Measurements from ENCODE around the gene CPS1.

Gene CPS1

GRCh38 chr2:210676067-210676466, 119.7 kb downstream of the CPS1 start:
- Histone ChIP-seq H3K9me3 (ENCODE audit: low read length) (no peaks in the 10 kb centered on the region), H3K4me3 (ENCODE audit: low read depth, low read length, poor library complexity, severe bottlenecking) (no peak overlapping the region), H3K79me2 (ENCODE audit: insufficient read depth, low read length) (no peaks in the 10 kb centered on the region), H3K27me3 (ENCODE audit: insufficient read depth, low read length) (no peaks in the 10 kb centered on the region; the same call in 1 of the 2 replicates), H2AFZ (ENCODE audit: low read length) (no peak overlapping the region), H3K9ac (ENCODE audit: low read length) (no peak overlapping the region), H3K4me2 (ENCODE audit: low read length) (no peak overlapping the region), H3K27ac (ENCODE audit: low read depth, low read length, poor library complexity, severe bottlenecking) (no peak overlapping the region), H3K9me2 (ENCODE audit: low read depth, low read length) (no peaks in the 10 kb centered on the region), H3K4me1 (ENCODE audit: insufficient read depth, low read length, severe bottlenecking) (no peaks in the 10 kb centered on the region), H3F3A (ENCODE audit: insufficient read depth, low read length) (no peaks in the 10 kb centered on the region), H3K36me3 (ENCODE audit: insufficient read depth, low read length) (no peaks in the 10 kb centered on the region), H4K20me1 (ENCODE audit: insufficient read depth, low read length) (no peaks in the 10 kb centered on the region)
- TF ChIP-seq CTCF (IDR thresholded peaks at IDR 0.05; ENCODE audit: low read length), result no peak
- no peak for TF ChIP-seq EZH2 (IDR thresholded peaks at IDR 0.05; ENCODE audit: borderline replicate concordance, low read length)

GRCh38 chr2:210681491-210681890, 125.1 kb downstream of the CPS1 start:
- Histone ChIP-seq H3K4me1 (ENCODE audit: insufficient read depth, low read length, severe bottlenecking) (no peaks in the 10 kb centered on the region), H3F3A (ENCODE audit: insufficient read depth, low read length) (no peaks in the 10 kb centered on the region), H3K9ac (ENCODE audit: low read length) (no peak overlapping the region), H3K4me3 (ENCODE audit: low read depth, low read length, poor library complexity, severe bottlenecking) (no peak overlapping the region), H3K4me2 (ENCODE audit: low read length) (no peak overlapping the region), H4K20me1 (ENCODE audit: insufficient read depth, low read length) (no peaks in the 10 kb centered on the region), H3K27ac (ENCODE audit: low read depth, low read length, poor library complexity, severe bottlenecking) (no peak overlapping the region), H3K9me2 (ENCODE audit: low read depth, low read length) (no peaks in the 10 kb centered on the region), H3K9me3 (ENCODE audit: low read length) (no peaks in the 10 kb centered on the region), H3K27me3 (ENCODE audit: insufficient read depth, low read length) (no peaks in the 10 kb centered on the region), H2AFZ (ENCODE audit: low read length) (no peak overlapping the region), H3K79me2 (ENCODE audit: insufficient read depth, low read length) (no peaks in the 10 kb centered on the region), H3K36me3 (ENCODE audit: insufficient read depth, low read length) (no peaks in the 10 kb centered on the region)
- TF ChIP-seq CTCF (IDR thresholded peaks at IDR 0.05; ENCODE audit: low read length), result no peak
- TF ChIP-seq EZH2 (IDR thresholded peaks at IDR 0.05; ENCODE audit: borderline replicate concordance, low read length), result no peak

- Histone ChIP-seq H3K4me1 (ENCODE audit: insufficient read depth, low read length, severe bottlenecking) (no peaks in the 10 kb centered on the region), H3K27ac (ENCODE audit: low read depth, low read length, poor library complexity, severe bottlenecking) (no peak overlapping the region), H3K79me2 (ENCODE audit: insufficient read depth, low read length) (no peaks in the 10 kb centered on the region), H3K9me3 (ENCODE audit: low read length) (no peaks in the 10 kb centered on the region), H3F3A (ENCODE audit: insufficient read depth, low read length) (no peaks in the 10 kb centered on the region), H3K36me3 (ENCODE audit: insufficient read depth, low read length) (no peaks in the 10 kb centered on the region), H3K9me2 (ENCODE audit: low read depth, low read length) (no peaks in the 10 kb centered on the region), H3K4me3 (ENCODE audit: low read depth, low read length, poor library complexity, severe bottlenecking) (no peak overlapping the region), H3K4me2 (ENCODE audit: low read length) (no peak overlapping the region), H4K20me1 (ENCODE audit: insufficient read depth, low read length) (no peaks in the 10 kb centered on the region), H2AFZ (ENCODE audit: low read length) (no peak overlapping the region), H3K27me3 (ENCODE audit: insufficient read depth, low read length) (no peaks in the 10 kb centered on the region), H3K9ac (ENCODE audit: low read length) (no peak overlapping the region)
- TF ChIP-seq EZH2 (IDR thresholded peaks at IDR 0.05; ENCODE audit: borderline replicate concordance, low read length), result no peak
- TF ChIP-seq CTCF (IDR thresholded peaks at IDR 0.05; ENCODE audit: low read length), result no peak
Measured at GRCh38 chr2:210686401-210686800, 130.0 kb downstream of the CPS1 start.

Measured in OCI-LY1 (cell line).